Measurements from ENCODE around the gene KLHDC10.

Gene KLHDC10

GRCh38 chr7:130139193-130139960 lies 69.0 kb downstream of the KLHDC10 start:
- Histone ChIP-seq H3K9me3 (ENCODE audit: control insufficient read depth, low read length) (no peaks in the 10 kb centered on the region), H3K36me3 (ENCODE audit: control insufficient read depth, insufficient read depth, low read length) (peaks cover 2% of the 10 kb centered on the region), H3K27ac (ENCODE audit: insufficient read depth, low read length, poor library complexity, severe bottlenecking) (no peak overlapping the region), H3K4me1 (ENCODE audit: control insufficient read depth, insufficient read depth, low read length, poor library complexity, severe bottlenecking) (peaks cover 5% of the 10 kb centered on the region), H3K27me3 (replicated peaks; ENCODE audit: control insufficient read depth, insufficient read depth, low read length, poor library complexity, severe bottlenecking) (no peaks in the 10 kb centered on the region), H3K4me3 (ENCODE audit: insufficient read depth, low read depth, low read length, poor library complexity, severe bottlenecking) (no peak overlapping the region)
- no peak for DNase-seq

GRCh38 chr7:130140551-130141160 lies 70.3 kb downstream of the KLHDC10 start:
- DNase-seq, result no peak
- Histone ChIP-seq H3K4me3 (ENCODE audit: insufficient read depth, low read depth, low read length, poor library complexity, severe bottlenecking) (peak overlapping the region; percentile 78), H3K36me3 (ENCODE audit: control insufficient read depth, insufficient read depth, low read length) (peaks cover 2% of the 10 kb centered on the region), H3K27ac (ENCODE audit: insufficient read depth, low read length, poor library complexity, severe bottlenecking) (peak overlapping the region; percentile 37), H3K27me3 (replicated peaks; ENCODE audit: control insufficient read depth, insufficient read depth, low read length, poor library complexity, severe bottlenecking) (no peaks in the 10 kb centered on the region), H3K4me1 (ENCODE audit: control insufficient read depth, insufficient read depth, low read length, poor library complexity, severe bottlenecking) (peaks cover 5% of the 10 kb centered on the region), H3K9me3 (ENCODE audit: control insufficient read depth, low read length) (no peaks in the 10 kb centered on the region)

GRCh38 chr7:130141161-130141883 lies 71.0 kb downstream of the KLHDC10 start:
- DNase-seq, result peak in 1 of 3 donors; percentile 26
- peak overlapping the region; percentile 37 for H3K27ac ChIP-seq (ENCODE audit: insufficient read depth, low read length, poor library complexity, severe bottlenecking)
- H3K9me3 ChIP-seq (ENCODE audit: control insufficient read depth, low read length), result no peaks in the 10 kb centered on the region
- peaks cover 5% of the 10 kb centered on the region for H3K4me1 ChIP-seq (ENCODE audit: control insufficient read depth, insufficient read depth, low read length, poor library complexity, severe bottlenecking)
- H3K27me3 ChIP-seq (replicated peaks; ENCODE audit: control insufficient read depth, insufficient read depth, low read length, poor library complexity, severe bottlenecking), result no peaks in the 10 kb centered on the region
- no peaks in the 10 kb centered on the region for H3K36me3 ChIP-seq (ENCODE audit: control insufficient read depth, insufficient read depth, low read length)
- H3K4me3 ChIP-seq (ENCODE audit: insufficient read depth, low read depth, low read length, poor library complexity, severe bottlenecking), result peak overlapping the region; percentile 78

- Histone ChIP-seq H3K36me3 (ENCODE audit: control insufficient read depth, insufficient read depth, low read length) (no peaks in the 10 kb centered on the region), H3K9me3 (ENCODE audit: control insufficient read depth, low read length) (no peaks in the 10 kb centered on the region), H3K27ac (ENCODE audit: insufficient read depth, low read length, poor library complexity, severe bottlenecking) (no peak overlapping the region), H3K4me3 (ENCODE audit: insufficient read depth, low read depth, low read length, poor library complexity, severe bottlenecking) (peak overlapping the region; percentile 78), H3K4me1 (ENCODE audit: control insufficient read depth, insufficient read depth, low read length, poor library complexity, severe bottlenecking) (peaks cover 5% of the 10 kb centered on the region), H3K27me3 (replicated peaks; ENCODE audit: control insufficient read depth, insufficient read depth, low read length, poor library complexity, severe bottlenecking) (no peaks in the 10 kb centered on the region)
- no peak for DNase-seq
Observed at GRCh38 chr7:130141884-130142653, 71.7 kb downstream of the KLHDC10 start.

- Histone ChIP-seq H3K4me3 (ENCODE audit: insufficient read depth, low read depth, low read length, poor library complexity, severe bottlenecking) (no peak overlapping the region), H3K4me1 (ENCODE audit: control insufficient read depth, insufficient read depth, low read length, poor library complexity, severe bottlenecking) (peaks cover 5% of the 10 kb centered on the region), H3K9me3 (ENCODE audit: control insufficient read depth, low read length) (no peaks in the 10 kb centered on the region), H3K27ac (ENCODE audit: insufficient read depth, low read length, poor library complexity, severe bottlenecking) (no peak overlapping the region), H3K36me3 (ENCODE audit: control insufficient read depth, insufficient read depth, low read length) (no peaks in the 10 kb centered on the region), H3K27me3 (replicated peaks; ENCODE audit: control insufficient read depth, insufficient read depth, low read length, poor library complexity, severe bottlenecking) (no peaks in the 10 kb centered on the region)
- no peak for DNase-seq
Observed at GRCh38 chr7:130142654-130143333, 72.5 kb downstream of the KLHDC10 start.

GRCh38 chr7:130143334-130143732 lies 73.0 kb downstream of the KLHDC10 start:
- H3K9me3 ChIP-seq (ENCODE audit: control insufficient read depth, low read length), result no peaks in the 10 kb centered on the region
- H3K4me3 ChIP-seq (ENCODE audit: insufficient read depth, low read depth, low read length, poor library complexity, severe bottlenecking), result no peak overlapping the region
- no peaks in the 10 kb centered on the region for H3K27me3 ChIP-seq (replicated peaks; ENCODE audit: control insufficient read depth, insufficient read depth, low read length, poor library complexity, severe bottlenecking)
- DNase-seq, result no peak
- H3K36me3 ChIP-seq (ENCODE audit: control insufficient read depth, insufficient read depth, low read length), result no peaks in the 10 kb centered on the region
- H3K27ac ChIP-seq (ENCODE audit: insufficient read depth, low read length, poor library complexity, severe bottlenecking), result no peak overlapping the region
- H3K4me1 ChIP-seq (ENCODE audit: control insufficient read depth, insufficient read depth, low read length, poor library complexity, severe bottlenecking), result peaks cover 5% of the 10 kb centered on the region

- H3K9me3 ChIP-seq (ENCODE audit: control insufficient read depth, low read length), result no peaks in the 10 kb centered on the region
- no peak for DNase-seq
- H3K36me3 ChIP-seq (ENCODE audit: control insufficient read depth, insufficient read depth, low read length), result no peaks in the 10 kb centered on the region
- H3K27me3 ChIP-seq (replicated peaks; ENCODE audit: control insufficient read depth, insufficient read depth, low read length, poor library complexity, severe bottlenecking), result no peaks in the 10 kb centered on the region
- H3K4me3 ChIP-seq (ENCODE audit: insufficient read depth, low read depth, low read length, poor library complexity, severe bottlenecking), result no peak overlapping the region
- H3K4me1 ChIP-seq (ENCODE audit: control insufficient read depth, insufficient read depth, low read length, poor library complexity, severe bottlenecking), result peaks cover 5% of the 10 kb centered on the region
- no peak overlapping the region for H3K27ac ChIP-seq (ENCODE audit: insufficient read depth, low read length, poor library complexity, severe bottlenecking)
Observed at GRCh38 chr7:130143986-130144311, 73.6 kb downstream of the KLHDC10 start.

GRCh38 chr7:130144312-130145171 lies 74.2 kb downstream of the KLHDC10 start:
- H3K27ac ChIP-seq (ENCODE audit: insufficient read depth, low read length, poor library complexity, severe bottlenecking), result no peak overlapping the region
- no peak for DNase-seq
- no peaks in the 10 kb centered on the region for H3K27me3 ChIP-seq (replicated peaks; ENCODE audit: control insufficient read depth, insufficient read depth, low read length, poor library complexity, severe bottlenecking)
- H3K9me3 ChIP-seq (ENCODE audit: control insufficient read depth, low read length), result no peaks in the 10 kb centered on the region
- H3K4me3 ChIP-seq (ENCODE audit: insufficient read depth, low read depth, low read length, poor library complexity, severe bottlenecking), result no peak overlapping the region
- peaks cover 5% of the 10 kb centered on the region for H3K4me1 ChIP-seq (ENCODE audit: control insufficient read depth, insufficient read depth, low read length, poor library complexity, severe bottlenecking)
- H3K36me3 ChIP-seq (ENCODE audit: control insufficient read depth, insufficient read depth, low read length), result no peaks in the 10 kb centered on the region

All from effector memory CD4-positive, alpha-beta T cell (primary cell).